ENCODE data around the gene CYP1A1.

GRCh38 chr15:74725225-74725774 is at the start of gene CYP1A1:
- TF ChIP-seq, protein P1, sequence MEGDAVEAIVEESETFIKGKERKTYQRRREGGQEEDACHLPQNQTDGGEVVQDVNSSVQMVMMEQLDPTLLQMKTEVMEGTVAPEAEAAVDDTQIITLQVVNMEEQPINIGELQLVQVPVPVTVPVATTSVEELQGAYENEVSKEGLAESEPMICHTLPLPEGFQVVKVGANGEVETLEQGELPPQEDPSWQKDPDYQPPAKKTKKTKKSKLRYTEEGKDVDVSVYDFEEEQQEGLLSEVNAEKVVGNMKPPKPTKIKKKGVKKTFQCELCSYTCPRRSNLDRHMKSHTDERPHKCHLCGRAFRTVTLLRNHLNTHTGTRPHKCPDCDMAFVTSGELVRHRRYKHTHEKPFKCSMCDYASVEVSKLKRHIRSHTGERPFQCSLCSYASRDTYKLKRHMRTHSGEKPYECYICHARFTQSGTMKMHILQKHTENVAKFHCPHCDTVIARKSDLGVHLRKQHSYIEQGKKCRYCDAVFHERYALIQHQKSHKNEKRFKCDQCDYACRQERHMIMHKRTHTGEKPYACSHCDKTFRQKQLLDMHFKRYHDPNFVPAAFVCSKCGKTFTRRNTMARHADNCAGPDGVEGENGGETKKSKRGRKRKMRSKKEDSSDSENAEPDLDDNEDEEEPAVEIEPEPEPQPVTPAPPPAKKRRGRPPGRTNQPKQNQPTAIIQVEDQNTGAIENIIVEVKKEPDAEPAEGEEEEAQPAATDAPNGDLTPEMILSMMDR (IDR thresholded peaks at IDR 0.05): no peak
- no peak for TF ChIP-seq POLR2A (IDR thresholded peaks at IDR 0.05)

Measured in stomach (tissue), 4 donors.